ENCODE results near the gene CSF1R.

Gene CSF1R

GRCh38 chr5:150120617-150121447, 34.5 kb upstream of the CSF1R start:
- DNase-seq: no peak

GRCh38 chr5:150120062-150120441, 33.7 kb upstream of the CSF1R start:
- DNase-seq: no peak

- DNase-seq: no peak
Observed at GRCh38 chr5:150119421-150120061, 33.2 kb upstream of the CSF1R start.

GRCh38 chr5:150118561-150119229, 32.3 kb upstream of the CSF1R start:
- no peak for DNase-seq

- no peak for DNase-seq
Observed at GRCh38 chr5:150117945-150118560, 31.7 kb upstream of the CSF1R start.

GRCh38 chr5:150116667-150117400, 30.5 kb upstream of the CSF1R start:
- DNase-seq: peak; percentile 25

- no peak for DNase-seq
Observed at GRCh38 chr5:150114773-150115408, 28.5 kb upstream of the CSF1R start.

- DNase-seq: no peak
Observed at GRCh38 chr5:150114102-150114641, 27.8 kb upstream of the CSF1R start.

GRCh38 chr5:150113047-150113744, 26.8 kb upstream of the CSF1R start:
- DNase-seq: no peak

GRCh38 chr5:150112201-150113046, 26.1 kb upstream of the CSF1R start:
- DNase-seq: peak; percentile 83

- DNase-seq: no peak
Observed at GRCh38 chr5:150111122-150111521, 24.8 kb upstream of the CSF1R start.

GRCh38 chr5:150109921-150110320, 23.6 kb upstream of the CSF1R start:
- DNase-seq: no peak

GRCh38 chr5:150108711-150109514, 22.6 kb upstream of the CSF1R start:
- DNase-seq: no peak

- no peak for DNase-seq
Observed at GRCh38 chr5:150107909-150108447, 21.6 kb upstream of the CSF1R start.

- no peak for DNase-seq
Observed at GRCh38 chr5:150106674-150107426, 20.5 kb upstream of the CSF1R start.

GRCh38 chr5:150105928-150106615, 19.7 kb upstream of the CSF1R start:
- no peak for DNase-seq

- no peak for DNase-seq
Observed at GRCh38 chr5:150104550-150104870, 18.2 kb upstream of the CSF1R start.

Measured in T1000 (cell line).